NOMO-1 treated with DMSO at 0.1 percent for 48 hours (cell line): ENCODE measurements around the gene UNC13A.
"Not testable (repeated sequence)": the region's sequence is repeated elsewhere in the genome, so short reads cannot be mapped to it uniquely, and the experiment has no call there.

Experiments
- DNase-seq: peaks from one replicate; lab custom pipeline; 2025; ENCODE audit not compliant: unreplicated experiment; lab: John Stamatoyannopoulos, UW

UNC13A gene

DNA sequence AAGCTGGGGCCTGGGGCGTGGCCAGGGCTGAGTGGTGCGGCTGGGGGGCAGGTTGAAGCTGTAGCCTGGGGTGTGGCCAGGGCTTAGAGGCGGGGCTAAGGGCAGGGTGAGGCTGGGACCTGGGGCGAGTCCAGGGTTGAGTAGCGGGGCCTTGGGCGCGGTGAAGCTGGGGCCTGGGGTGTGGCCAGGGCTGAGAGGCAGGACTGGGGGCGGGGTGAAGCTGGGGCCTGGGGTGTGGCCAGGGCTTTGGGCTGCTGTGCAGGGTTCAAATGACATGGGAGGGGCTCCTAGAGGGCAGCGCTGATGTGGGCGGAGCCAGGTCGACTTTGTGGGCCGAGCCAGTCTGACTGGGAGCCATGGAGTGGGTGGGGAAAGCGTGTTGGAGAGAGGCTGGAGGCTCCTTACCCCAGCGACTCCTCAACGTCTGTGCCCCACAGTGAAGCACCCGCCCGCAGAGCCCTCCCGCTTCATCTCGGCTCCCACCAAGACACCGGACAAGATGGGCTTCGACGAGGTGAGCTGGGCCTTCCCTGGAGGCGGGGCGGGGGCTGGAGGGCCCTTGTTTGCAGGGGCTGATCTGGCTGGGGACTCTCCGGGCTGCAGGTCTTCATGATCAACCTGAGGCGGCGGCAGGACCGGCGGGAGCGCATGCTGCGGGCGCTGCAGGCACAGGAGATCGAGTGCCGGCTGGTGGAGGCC, 111.2 kb downstream of the UNC13A start:
- DNase-seq: no peak

DNA sequence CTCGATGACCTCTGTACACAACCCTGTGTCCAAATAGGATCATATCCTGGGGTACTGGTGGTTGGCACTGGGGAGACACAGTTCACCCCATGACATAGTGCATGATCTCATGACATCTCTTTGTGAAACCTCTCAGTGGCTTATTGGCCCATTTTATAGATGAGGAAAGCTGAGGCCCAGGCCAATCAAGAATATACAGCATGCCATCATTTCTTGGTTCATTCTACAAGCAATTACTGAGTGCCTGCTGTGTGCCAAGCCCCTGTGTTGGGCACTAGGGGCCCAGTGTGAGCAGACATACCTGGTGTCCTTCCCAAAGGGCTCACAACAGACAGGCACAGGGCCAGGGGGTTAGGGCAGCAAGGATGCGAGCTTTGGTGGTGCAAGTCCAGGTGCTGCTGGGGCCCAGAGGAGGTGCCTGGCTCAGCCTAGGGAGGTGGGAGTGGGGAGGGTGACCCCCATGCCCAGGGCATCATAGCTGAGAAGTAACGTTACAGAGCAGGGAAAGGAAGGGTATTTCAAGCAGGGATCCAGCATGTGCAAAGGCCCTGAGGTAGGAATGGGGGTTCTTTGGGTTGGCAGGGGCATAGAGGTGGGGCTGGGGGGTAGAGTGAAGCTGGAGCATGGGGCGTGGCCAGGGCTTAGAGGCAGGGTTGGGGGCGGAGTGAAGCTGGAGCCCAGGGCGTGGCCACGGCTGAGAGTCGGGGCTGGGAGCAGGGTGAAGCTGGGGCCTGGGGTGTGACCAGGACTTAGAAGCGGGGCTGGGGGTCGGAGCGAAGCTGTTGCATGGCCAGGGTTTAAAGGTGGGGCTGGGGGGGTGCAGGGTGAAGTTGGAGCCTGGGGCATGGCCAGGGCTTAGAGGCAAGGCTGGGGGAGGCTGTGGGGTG, 112.0 kb downstream of the UNC13A start:
- no peak for DNase-seq

- DNase-seq: no peak
These were observed 115.5 kb downstream of the UNC13A start for GRCh38 chr19:17572638-17573037.

DNA sequence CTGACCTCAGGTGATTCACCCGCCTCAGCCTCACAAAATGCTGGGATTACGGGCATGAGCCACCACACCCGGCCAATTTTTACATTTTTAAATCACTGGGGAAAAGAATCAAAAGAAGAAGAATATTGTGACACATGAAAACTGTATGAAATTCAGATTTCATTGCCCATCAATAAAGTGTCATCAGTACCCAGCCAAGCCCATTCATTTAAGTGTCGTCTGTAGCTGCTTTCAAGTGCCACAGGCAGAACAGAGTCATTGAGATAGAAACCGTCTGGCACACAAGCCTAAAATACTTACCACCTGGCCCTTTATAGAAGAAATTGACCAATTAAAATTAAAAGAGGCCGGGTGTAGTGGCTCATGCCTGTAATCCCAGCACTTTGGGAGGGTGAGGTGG, 117.4 kb downstream of the UNC13A start:
- no peak for DNase-seq

DNA sequence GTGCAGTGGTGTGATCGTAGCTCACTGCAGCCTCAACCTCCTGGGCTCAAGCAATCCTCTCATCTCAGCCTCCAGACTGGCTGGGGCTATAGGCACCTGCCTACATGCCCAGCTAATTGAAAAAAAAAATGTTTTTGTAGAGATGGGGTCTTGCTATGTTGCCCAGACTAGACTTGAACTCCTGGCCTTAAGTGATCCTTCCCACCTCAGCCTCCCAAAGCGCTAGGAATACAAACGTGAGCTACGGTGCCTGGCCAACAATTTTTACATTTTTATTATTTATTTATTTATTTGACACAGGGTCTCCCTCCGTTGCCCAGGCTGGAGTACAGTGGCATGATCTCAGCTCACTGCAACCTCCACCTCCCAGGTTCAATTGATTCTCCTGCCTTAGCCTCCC, 117.9 kb downstream of the UNC13A start:
- not testable (repeated sequence) for DNase-seq

DNA sequence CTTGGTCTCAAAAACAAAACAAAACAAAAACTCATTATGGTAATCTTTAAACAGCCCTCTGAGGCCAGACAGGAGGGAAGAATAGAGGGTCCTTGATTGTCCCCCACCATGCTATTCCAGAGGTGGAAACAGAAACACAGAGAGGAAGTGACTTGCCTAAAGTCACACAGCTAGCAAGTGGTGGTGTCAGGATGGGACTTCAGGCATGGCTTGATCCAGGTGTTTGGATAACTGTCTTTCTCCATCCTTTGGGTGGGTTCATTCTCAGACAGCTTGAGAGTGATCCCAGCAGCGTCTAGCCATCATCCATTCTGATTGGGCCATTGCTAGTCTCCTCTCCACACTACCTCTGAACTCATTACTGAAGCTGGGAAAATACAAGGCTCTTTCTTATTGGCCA, 120.2 kb downstream of the UNC13A start:
- DNase-seq: no peak

DNA sequence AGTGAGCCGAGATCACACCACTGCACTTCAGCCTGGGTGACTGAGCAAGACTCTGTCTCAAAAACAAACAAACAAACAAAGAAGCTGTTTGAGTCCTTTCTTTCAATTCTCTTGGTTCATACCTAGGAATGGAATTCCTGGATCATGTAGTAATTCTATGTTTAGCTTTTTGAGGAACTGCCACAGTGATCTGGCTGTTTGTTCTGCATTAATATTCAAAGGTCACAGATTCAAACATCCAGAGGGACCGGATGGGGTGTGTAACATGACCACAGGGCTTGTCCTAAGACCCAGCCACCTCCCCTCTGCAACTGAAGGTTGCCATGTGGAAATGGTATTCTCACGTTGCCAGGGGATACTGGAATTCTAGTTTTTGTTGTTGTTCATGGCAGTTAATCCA, 122.5 kb downstream of the UNC13A start:
- no peak for DNase-seq

GRCh38 chr19:17564781-17565180, 123.4 kb downstream of the UNC13A start:
- DNase-seq: no peak

DNA sequence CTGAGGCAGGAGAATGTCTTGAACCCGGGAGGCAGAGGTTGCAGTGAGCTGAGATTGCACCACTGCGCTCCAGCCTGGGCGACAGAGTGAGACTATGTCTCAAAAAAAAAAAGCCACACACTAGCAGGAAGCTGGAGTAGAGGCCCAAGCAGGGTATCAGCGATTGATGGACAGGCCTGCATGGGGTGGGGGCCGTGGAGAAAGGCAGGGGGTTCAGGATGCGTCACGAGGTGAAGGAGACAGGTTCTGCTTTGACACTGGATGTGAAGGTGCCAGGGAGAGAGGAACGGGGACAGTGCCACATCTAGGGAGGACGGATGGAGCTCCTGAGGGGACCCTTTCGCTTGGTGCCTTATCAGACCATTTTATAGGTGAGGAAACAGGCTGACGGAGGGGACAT, 125.6 kb downstream of the UNC13A start:
- DNase-seq: no peak

- DNase-seq: no peak
These were observed 126.1 kb downstream of the UNC13A start for GRCh38 chr19:17562097-17562496.

GRCh38 chr19:17560205-17560595, 128.0 kb downstream of the UNC13A start:
- DNase-seq: no peak

GRCh38 chr19:17557466-17557865, 130.7 kb downstream of the UNC13A start:
- peak; percentile 60 for DNase-seq

- no peak for DNase-seq
These were observed 131.2 kb downstream of the UNC13A start for GRCh38 chr19:17556995-17557394.

GRCh38 chr19:17555929-17556813, 132.0 kb downstream of the UNC13A start:
- DNase-seq: peak; percentile 83

DNA sequence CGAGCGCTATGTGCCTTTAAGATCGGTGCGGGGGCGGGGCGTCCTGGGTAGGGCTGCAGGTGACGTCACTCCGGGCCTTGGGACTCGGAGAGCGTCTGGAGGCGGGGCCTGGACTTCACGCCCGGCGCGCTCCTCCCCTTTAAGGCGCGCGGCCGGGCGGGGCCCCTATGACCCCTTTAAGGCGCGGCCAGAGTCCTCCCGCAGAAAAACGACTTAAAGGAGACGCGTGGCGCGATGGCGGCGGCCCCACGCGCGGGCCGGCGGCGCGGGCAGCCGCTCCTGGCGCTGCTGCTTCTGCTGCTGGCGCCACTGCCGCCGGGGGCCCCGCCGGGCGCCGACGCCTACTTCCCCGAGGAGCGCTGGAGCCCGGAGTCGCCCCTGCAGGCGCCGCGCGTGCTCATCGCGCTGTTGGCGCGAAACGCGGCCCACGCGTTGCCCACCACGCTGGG, 132.7 kb downstream of the UNC13A start, which contains the start of gene COLGALT1:
Gene COLGALT1 (plus strand): TSS at position 170 of the 449 bp plus-strand sequence. CDS start 65 bp downstream, at position 235.
- peak; percentile 100 for DNase-seq

GRCh38 chr19:17554968-17555479, 133.1 kb downstream of the UNC13A start:
- no peak for DNase-seq

GRCh38 chr19:17553256-17553655, 134.9 kb downstream of the UNC13A start:
- DNase-seq: no peak

GRCh38 chr19:17552735-17553134, 135.4 kb downstream of the UNC13A start:
- DNase-seq: not testable (repeated sequence)
